Adrenal gland (tissue), 5 donors: Measurements from ENCODE around the gene MALAT1.
A peak's percentile ranks its signal among the peaks of the same experiment; 100 is the strongest.

ENCODE experiments used
- POLR2A ChIP-seq, 2 donors: fragments of 450-650 bp; IDR thresholded peaks; one replicate each; pipeline ENCODE4 v1.6.1; 2017; ENCODE audit warnings: antibody characterized with exemption in 2 of 2, mild to moderate bottlenecking in 2 of 2, moderate library complexity in 1 of 2
- TF ChIP-seq, protein P1 (sequence below), 6 experiments: fragments of 450-650 bp in 4 of 6; fragments of 200-600 bp in 2 of 6; sonication (generic) in 1 of 6; IDR thresholded peaks; 1 replicate in 5 of 6; 2 replicates in 1 of 6; pipeline versions ENCODE4 v1.5.1 to v1.8.0; 2016 to 2021; ENCODE audit warnings: antibody characterized with exemption in 6 of 6, mild to moderate bottlenecking in 2 of 6, moderate library complexity in 1 of 6
- donor health status: DM: no; HTN: no; CAD: no.

- TF ChIP-seq, protein P1, sequence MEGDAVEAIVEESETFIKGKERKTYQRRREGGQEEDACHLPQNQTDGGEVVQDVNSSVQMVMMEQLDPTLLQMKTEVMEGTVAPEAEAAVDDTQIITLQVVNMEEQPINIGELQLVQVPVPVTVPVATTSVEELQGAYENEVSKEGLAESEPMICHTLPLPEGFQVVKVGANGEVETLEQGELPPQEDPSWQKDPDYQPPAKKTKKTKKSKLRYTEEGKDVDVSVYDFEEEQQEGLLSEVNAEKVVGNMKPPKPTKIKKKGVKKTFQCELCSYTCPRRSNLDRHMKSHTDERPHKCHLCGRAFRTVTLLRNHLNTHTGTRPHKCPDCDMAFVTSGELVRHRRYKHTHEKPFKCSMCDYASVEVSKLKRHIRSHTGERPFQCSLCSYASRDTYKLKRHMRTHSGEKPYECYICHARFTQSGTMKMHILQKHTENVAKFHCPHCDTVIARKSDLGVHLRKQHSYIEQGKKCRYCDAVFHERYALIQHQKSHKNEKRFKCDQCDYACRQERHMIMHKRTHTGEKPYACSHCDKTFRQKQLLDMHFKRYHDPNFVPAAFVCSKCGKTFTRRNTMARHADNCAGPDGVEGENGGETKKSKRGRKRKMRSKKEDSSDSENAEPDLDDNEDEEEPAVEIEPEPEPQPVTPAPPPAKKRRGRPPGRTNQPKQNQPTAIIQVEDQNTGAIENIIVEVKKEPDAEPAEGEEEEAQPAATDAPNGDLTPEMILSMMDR (IDR thresholded peaks at IDR 0.05): peak in 3 of 6 experiments; percentile 22 to 29 (median 26)
- no peak for TF ChIP-seq POLR2A (IDR thresholded peaks at IDR 0.05)
Observed at GRCh38 chr11:65551572-65552387, 52.9 kb downstream of the MALAT1 start.
